CD14-positive monocyte (primary cell): Measurements from ENCODE around the gene CPE. TPM values are rescaled to one million over a fixed set of nuclear protein-coding genes. Genes with fewer than 3 reads are reported as not detected.
A peak's percentile ranks its signal among the peaks of the same experiment; 100 is the strongest.

Experiments used
- DNase-seq, 3 donors: peaks; one replicate each; pipeline ENCODE4 v3.0.0-alpha.2; 2011 to 2022
- H2AFZ ChIP-seq: 2 replicates; pipeline ENCODE4 v1.6.0; 2012; ENCODE audit warnings: mild to moderate bottlenecking, low read depth, low read length, inconsistent platforms; ENCODE audit not compliant: insufficient read depth, poor library complexity, severe bottlenecking
- H3K27ac ChIP-seq, 2 donors: 1 replicate in 1 of 2; 2 replicates in 1 of 2; pipeline ENCODE4 v1.5.1; 2012 to 2013; ENCODE audit warnings: low read length in 2 of 2, control low read depth in 1 of 2, inconsistent platforms in 1 of 2, low read depth in 1 of 2, mild to moderate bottlenecking in 1 of 2
- H3K27me3 ChIP-seq, 2 donors: one replicate each; pipeline versions ENCODE4 v1.6.0 to v1.6.1; 2011 to 2013; ENCODE audit warnings: low read length in 2 of 2; ENCODE audit not compliant: control insufficient read depth in 2 of 2, insufficient read depth in 2 of 2
- H3K36me3 ChIP-seq, 2 donors: replicated peaks in 1 of 2; 1 replicate in 1 of 2; 2 replicates in 1 of 2; pipeline versions ENCODE4 v1.5.1 to v1.6.1; 2012 to 2013; ENCODE audit warnings: low read length in 2 of 2, control low read depth in 1 of 2, inconsistent platforms in 1 of 2, mild to moderate bottlenecking in 1 of 2; ENCODE audit not compliant: insufficient read depth in 2 of 2, control insufficient read depth in 1 of 2
- H3K4me1 ChIP-seq, 2 donors: 1 replicate in 1 of 2; 2 replicates in 1 of 2; pipeline versions ENCODE4 v1.5.1 to v1.6.1; 2012 to 2013; ENCODE audit warnings: low read length in 2 of 2, control low read depth in 1 of 2, inconsistent platforms in 1 of 2, mild to moderate bottlenecking in 1 of 2, moderate library complexity in 1 of 2; ENCODE audit not compliant: insufficient read depth in 2 of 2, control insufficient read depth in 1 of 2
- H3K4me2 ChIP-seq: replicated peaks from 2 replicates; pipeline ENCODE3; 2012; ENCODE audit warnings: low read length, moderate library complexity, mild to moderate bottlenecking; ENCODE audit not compliant: poor library complexity, severe bottlenecking; ENCODE audit errors: extremely low read depth
- H3K4me3 ChIP-seq, 3 experiments: fragments of 200-600 bp in 1 of 3; sonication (generic) in 1 of 3; replicated peaks in 1 of 3; 1 replicate in 2 of 3; 2 replicates in 1 of 3; pipeline ENCODE4 v1.5.1; 2011 to 2013; ENCODE audit warnings: low read length in 3 of 3, mild to moderate bottlenecking in 3 of 3, control low read depth in 2 of 3, low read depth in 2 of 3, inconsistent platforms in 1 of 3, moderate library complexity in 1 of 3
- H3K79me2 ChIP-seq: 2 replicates; pipeline ENCODE4 v1.6.0; 2012; ENCODE audit warnings: mild to moderate bottlenecking, control low read depth, inconsistent platforms, low read length, moderate library complexity; ENCODE audit not compliant: insufficient read depth
- H3K9ac ChIP-seq: 2 replicates; pipeline ENCODE4 v1.6.0; 2017; ENCODE audit warnings: low read length, mild to moderate bottlenecking; ENCODE audit not compliant: insufficient read depth, poor library complexity, severe bottlenecking
- H3K9me3 ChIP-seq, 2 donors: replicated peaks in 1 of 2; 1 replicate in 1 of 2; 2 replicates in 1 of 2; pipeline versions ENCODE4 v1.5.1 to v1.6.1; 2012 to 2013; ENCODE audit warnings: low read length in 2 of 2, control low read depth in 1 of 2; ENCODE audit not compliant: control insufficient read depth in 1 of 2, insufficient read depth in 1 of 2
- H4K20me1 ChIP-seq: 2 replicates; pipeline ENCODE4 v1.6.0; 2012; ENCODE audit warnings: mild to moderate bottlenecking, low read length, control low read depth, moderate library complexity; ENCODE audit not compliant: insufficient read depth
- H3K27ac Mint-ChIP-seq, 7 donors: one replicate each; pipeline ENCODE4 v1.8.0; 2020; ENCODE audit warnings: mild to moderate bottlenecking in 7 of 7, mixed read lengths in 7 of 7, moderate library complexity in 6 of 7, inconsistent platforms in 2 of 7
- H3K27me3 Mint-ChIP-seq, 3 donors: one replicate each; pipeline ENCODE4 v1.8.0; 2021 to 2022; ENCODE audit warnings: low read depth in 3 of 3, mild to moderate bottlenecking in 3 of 3, mixed read lengths in 3 of 3, moderate library complexity in 3 of 3, inconsistent platforms in 1 of 3
- H3K36me3 Mint-ChIP-seq, 2 donors: one replicate each; pipeline ENCODE4 v1.8.0; 2020; ENCODE audit warnings: mixed read lengths in 2 of 2, inconsistent platforms in 1 of 2, mild to moderate bottlenecking in 1 of 2
- H3K4me1 Mint-ChIP-seq: one replicate; pipeline ENCODE4 v1.8.0; 2020; ENCODE audit warnings: mild to moderate bottlenecking, mixed read lengths
- H3K4me3 Mint-ChIP-seq, 2 donors: one replicate each; pipeline ENCODE4 v1.8.0; 2020; ENCODE audit warnings: mild to moderate bottlenecking in 2 of 2, mixed read lengths in 2 of 2, moderate library complexity in 1 of 2
- H3K9me3 Mint-ChIP-seq, 7 donors: one replicate each; pipeline ENCODE4 v1.8.0; 2020 to 2022; ENCODE audit warnings: mixed read lengths in 7 of 7, mild to moderate bottlenecking in 6 of 7, moderate library complexity in 6 of 7, inconsistent platforms in 2 of 7
- CTCF ChIP-seq: fragments of 200-600 bp; IDR thresholded peaks from one replicate; pipeline ENCODE4 v1.8.0; 2022; ENCODE audit warnings: antibody characterized with exemption, mild to moderate bottlenecking
- WGBS: methylation state at CpG from one replicate; pipeline ENCODE4 v1.1.5; 2013; ENCODE audit warnings: missing lambda C conversion rate; ENCODE audit not compliant: insufficient coverage; 5-methylcytosine and 5-hydroxymethylcytosine counted together
- intact Hi-C, 2 donors: fragments of 100-400 bp; cut with micrococcal nuclease; formaldehyde crosslinking; loops; one replicate each; pipeline versions ENCODE4 v1.15.0 to v1.15.1; 2023
- polyA plus RNA-seq, 3 donors: library from polyadenylated mRNA; depleted of rRNA in 1 of 3; unstranded in 2 of 3; stranded (reverse) in 1 of 3; fragments of 300-500 nt in 2 of 3; fragments of >200 nt in 1 of 3; fragmentation: Illumina TruSeq in 2 of 3; gene quantifications; 1 replicate in 2 of 3; 2 replicates in 1 of 3; pipeline ENCODE4 v1.2.3, GENCODE V29; 2012 to 2021

CPE gene
- polyA plus RNA-seq, 3 donors: 0.09 to 0.13 TPM; not detected in 1

GRCh38 chr4:165370530-165370929 lies 8.3 kb upstream of the CPE start:
- no peak for TF ChIP-seq CTCF
- Histone ChIP-seq H3K27me3 (peaks cover under 1 to 2% of the 10 kb centered on the region in 2 donors), H2AFZ (no peak overlapping the region), H3K9ac (no peak overlapping the region), H3K4me2 (no peak overlapping the region), H3K36me3 (no peaks in the 10 kb centered on the region), H3K4me1 (no peaks in the 10 kb centered on the region), H3K27ac (no peak overlapping the region), H3K9me3 (no peaks in the 10 kb centered on the region), H3K79me2 (no peaks in the 10 kb centered on the region), H4K20me1 (no peaks in the 10 kb centered on the region), H3K4me3 (no peak overlapping the region)
- H3K27me3 Mint-ChIP-seq: peaks cover 0 to 7% (median under 1%) of the 10 kb centered on the region in 3 donors
- no peak overlapping the region for H3K4me3 Mint-ChIP-seq
- no CpG with 5 or more reads among the region's 1 CpG for WGBS
- intact Hi-C loops: no loop called here
- H3K36me3 Mint-ChIP-seq: no peaks in the 10 kb centered on the region
- peaks cover 0 to 10% (median 6%) of the 10 kb centered on the region in 7 donors for H3K9me3 Mint-ChIP-seq
- H3K4me1 Mint-ChIP-seq: peaks cover 4% of the 10 kb centered on the region
- no peak for DNase-seq
- no peak overlapping the region for H3K27ac Mint-ChIP-seq

GRCh38 chr4:165375465-165375864 lies 3.3 kb upstream of the CPE start:
- Histone ChIP-seq H3K36me3 (no peaks in the 10 kb centered on the region), H3K27ac (no peak overlapping the region), H3K4me1 (peaks cover 8 to 12% of the 10 kb centered on the region in 2 donors), H3K9ac (no peak overlapping the region), H3K9me3 (no peaks in the 10 kb centered on the region), H3K27me3 (peaks cover 36 to 48% of the 10 kb centered on the region in 2 donors), H2AFZ (no peak overlapping the region), H3K4me2 (no peak overlapping the region), H3K4me3 (no peak overlapping the region), H3K79me2 (no peaks in the 10 kb centered on the region), H4K20me1 (no peaks in the 10 kb centered on the region)
- H3K4me3 Mint-ChIP-seq: no peak overlapping the region
- no CpG with 5 or more reads among the region's 2 CpGs for WGBS
- H3K27ac Mint-ChIP-seq: peak overlapping the region in 1 of 7 donors; percentile 6
- no peak for TF ChIP-seq CTCF
- H3K9me3 Mint-ChIP-seq: peaks cover 0 to 12% (median 6%) of the 10 kb centered on the region in 7 donors
- peaks cover 10% of the 10 kb centered on the region for H3K4me1 Mint-ChIP-seq
- peaks cover 31 to 50% (median 32%) of the 10 kb centered on the region in 3 donors for H3K27me3 Mint-ChIP-seq
- intact Hi-C loops: no loop called here
- DNase-seq: no peak
- peaks cover 0 to 4% of the 10 kb centered on the region in 2 donors for H3K36me3 Mint-ChIP-seq
